Hematopoietic multipotent progenitor cell treated with erythropoietin and hydrocortisone succinate and interleukin-3 and kit ligand, for 15 days (in vitro differentiated cells): ENCODE data around the gene SYNDIG1.

Experiments
- DNase-seq: peaks from one replicate; pipeline ENCODE4 v3.0.0-alpha.2; 2015; ENCODE audit warnings: low spot score

SYNDIG1 gene

GRCh38 chr20:24469116-24469893 is at the start of gene SYNDIG1:
Gene SYNDIG1 (plus strand): TSS chr20:24469629. CDS start chr20:24543098, 73,469 bp downstream.
- no peak for DNase-seq

- no peak for DNase-seq
Measured at GRCh38 chr20:24419786-24420185, 49.6 kb upstream of the SYNDIG1 start.

GRCh38 chr20:24420567-24420966 is 48.9 kb upstream of the SYNDIG1 start:
- no peak for DNase-seq

DNA sequence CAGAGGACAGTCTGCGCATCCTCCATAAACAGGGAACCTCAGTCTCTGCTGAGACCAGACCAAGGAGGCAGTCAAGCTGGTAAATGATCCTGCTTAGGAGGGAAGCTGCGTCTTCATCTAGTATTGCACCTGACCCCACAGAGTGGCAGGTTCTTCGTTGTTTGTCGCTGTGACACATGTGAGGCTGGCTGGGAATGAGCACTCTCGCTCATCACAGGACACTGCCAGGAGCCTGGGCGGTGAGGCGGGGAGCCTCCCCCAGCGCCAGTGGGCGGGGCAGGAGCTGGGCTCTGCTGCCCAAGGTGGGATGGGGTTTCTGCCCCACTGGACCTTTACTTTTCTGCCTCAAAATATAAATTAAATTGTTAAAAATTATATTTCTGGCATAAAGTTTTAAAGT is 48.4 kb upstream of the SYNDIG1 start:
- DNase-seq, result no peak

- DNase-seq, result peak; percentile 78
Measured at GRCh38 chr20:24422091-24422760, 47.2 kb upstream of the SYNDIG1 start.

DNA sequence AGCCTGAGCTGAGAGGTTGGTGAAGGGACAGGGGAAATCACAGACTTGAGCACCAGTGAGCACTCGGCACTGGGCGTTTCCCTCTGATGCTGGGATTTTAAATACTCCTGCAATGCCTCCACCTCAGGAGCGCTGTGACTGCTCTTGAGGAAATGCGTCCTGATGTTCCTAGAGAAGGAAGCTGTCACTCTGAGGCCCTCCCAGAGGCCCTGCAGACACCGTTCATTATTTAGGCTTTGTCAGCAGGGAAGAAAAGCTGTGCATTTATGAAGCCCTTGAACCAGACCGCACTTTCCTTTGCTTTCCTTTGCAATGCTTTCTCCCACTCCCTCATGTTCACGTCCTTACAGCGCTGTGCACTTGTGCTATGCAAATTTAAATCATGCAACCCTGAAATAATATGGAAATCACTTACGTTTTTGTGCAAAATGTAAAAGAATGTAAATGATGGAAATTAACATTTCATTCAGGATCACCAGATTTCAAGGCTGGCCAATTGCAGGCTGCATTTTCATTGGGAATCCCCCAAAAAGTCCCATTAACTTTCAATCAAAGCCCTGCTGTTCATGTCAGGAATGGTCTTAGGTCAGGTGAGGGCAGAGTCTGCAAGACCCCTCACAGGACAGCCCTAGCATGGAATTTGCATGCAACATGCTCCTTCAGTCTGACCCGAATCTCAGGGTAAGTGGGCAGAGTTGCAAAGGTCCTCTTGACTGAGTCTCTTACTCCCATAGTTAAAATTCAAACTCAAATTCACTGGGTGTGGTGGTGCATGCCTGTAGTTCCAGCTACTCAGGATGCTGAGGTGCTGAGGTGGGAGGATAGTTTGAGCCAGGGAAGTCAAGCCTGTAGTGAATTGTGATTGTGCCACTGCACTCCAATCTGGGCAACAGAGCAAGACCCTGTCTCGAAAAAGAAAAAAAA is 45.8 kb upstream of the SYNDIG1 start:
- DNase-seq, result no peak

- no peak for DNase-seq
Measured at GRCh38 chr20:24425523-24426135, 43.8 kb upstream of the SYNDIG1 start.

DNA sequence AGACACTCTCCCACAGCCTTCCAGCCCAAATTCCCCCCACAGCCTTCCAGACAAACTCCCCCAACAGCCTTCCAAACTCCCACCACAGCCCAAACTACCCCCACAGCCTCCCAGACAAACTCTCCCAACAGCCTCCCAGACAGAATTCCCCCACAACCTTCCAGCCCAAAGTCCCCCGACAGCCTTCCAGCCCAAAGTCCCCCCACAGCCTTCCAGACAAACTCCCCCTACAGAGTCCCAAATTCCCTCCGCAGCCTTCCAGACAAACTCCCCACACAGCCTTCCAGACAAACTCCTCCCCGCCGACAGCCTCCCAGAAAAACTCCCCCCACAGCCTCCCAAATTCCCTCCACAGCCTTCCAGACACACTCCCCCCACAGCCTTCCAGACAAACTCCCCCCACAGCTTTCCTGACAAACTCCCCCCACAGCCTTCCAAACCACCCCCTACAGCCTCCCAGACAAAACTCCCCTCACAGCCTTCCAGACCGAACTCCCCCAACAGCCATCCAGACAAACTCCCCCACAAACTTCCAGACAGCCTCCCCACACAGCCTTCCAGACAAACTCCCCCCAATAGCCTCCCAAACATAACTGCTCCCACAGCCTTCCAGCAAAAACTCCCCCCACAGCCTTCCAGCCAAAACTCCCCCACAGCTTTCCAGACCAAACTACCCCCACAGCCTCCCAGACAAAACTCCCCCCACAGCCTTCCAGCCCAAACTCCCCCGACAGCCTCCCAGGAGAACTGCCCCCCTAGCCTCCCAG is 38.0 kb upstream of the SYNDIG1 start:
- no peak for DNase-seq

- no peak for DNase-seq
Measured at GRCh38 chr20:24432046-24432442, 37.4 kb upstream of the SYNDIG1 start.

GRCh38 chr20:24436160-24436559 is 33.3 kb upstream of the SYNDIG1 start:
- DNase-seq, result no peak

DNA sequence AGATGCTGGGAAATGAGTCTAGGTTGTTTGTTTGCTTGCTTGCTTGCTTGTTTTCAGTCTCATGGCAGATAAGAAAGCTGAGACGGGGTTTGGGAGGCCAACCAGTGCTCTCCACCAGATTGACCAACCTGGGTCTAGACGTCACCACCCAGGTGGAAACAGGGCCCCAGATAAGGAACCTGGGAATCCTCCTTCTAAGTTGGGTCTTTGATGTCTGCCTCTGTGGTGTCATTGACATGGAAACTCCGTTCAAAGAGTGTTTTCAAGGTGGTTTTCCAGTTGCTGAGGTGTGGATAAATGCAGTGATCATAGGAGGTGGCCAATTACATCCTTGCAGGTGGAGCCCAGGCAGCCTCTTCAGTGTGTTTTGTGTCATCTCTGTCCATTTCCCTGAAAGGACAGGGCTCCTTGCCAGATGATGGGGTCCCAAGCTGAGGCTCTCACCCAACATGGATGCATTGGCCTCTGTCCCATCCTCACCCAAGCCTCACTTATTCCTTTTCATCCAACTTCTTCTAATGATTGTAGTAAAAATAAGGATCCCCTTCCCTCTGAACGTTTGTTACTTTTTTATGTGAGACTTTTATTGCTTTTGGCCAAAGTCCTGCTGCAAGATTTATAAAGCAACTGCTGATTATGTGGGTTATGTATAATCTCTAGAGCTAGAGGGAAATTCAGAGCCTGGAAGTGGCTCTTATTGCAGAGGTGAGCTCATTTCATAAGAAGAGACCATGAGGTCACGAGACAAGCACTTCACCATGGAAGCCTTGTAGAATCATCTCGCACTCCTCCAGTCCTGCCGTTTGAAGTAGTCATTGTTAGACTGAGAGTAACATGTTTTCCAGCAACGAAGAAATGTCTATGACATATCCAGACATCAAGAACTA is 32.0 kb upstream of the SYNDIG1 start:
- DNase-seq, result no peak

- no peak for DNase-seq
Measured at GRCh38 chr20:24438331-24438730, 31.1 kb upstream of the SYNDIG1 start.

DNA sequence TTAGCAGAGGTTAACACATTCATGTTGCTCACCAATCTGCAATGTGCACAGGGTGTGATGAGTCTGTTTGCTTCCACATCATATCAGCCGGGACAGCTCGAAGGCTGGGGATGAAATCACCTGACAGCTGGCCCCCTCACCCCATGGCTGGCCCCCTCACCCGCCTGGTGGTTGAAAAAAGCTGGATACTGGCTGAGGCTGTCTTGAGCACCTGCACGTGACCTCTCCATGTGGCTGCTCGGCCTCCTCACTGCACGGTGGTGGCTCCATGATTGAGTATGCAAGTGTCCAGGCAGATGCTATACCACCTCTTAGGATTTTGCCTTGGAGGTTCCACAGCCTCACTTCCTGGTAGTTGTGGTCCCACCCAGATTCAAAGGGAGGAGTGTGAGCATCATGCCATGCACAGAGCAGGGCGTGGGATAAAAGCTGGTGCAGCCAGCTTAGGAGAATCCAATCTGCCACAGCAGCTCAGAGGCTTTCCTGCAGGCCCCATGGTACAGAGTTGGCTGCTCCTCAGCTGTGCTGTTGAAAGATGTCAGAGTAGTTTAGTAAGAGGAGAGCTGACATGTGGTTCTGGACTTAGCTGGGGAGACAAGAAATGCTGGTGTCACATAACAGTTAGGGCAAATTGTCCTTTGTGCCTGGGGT is 29.6 kb upstream of the SYNDIG1 start:
- DNase-seq, result no peak

DNA sequence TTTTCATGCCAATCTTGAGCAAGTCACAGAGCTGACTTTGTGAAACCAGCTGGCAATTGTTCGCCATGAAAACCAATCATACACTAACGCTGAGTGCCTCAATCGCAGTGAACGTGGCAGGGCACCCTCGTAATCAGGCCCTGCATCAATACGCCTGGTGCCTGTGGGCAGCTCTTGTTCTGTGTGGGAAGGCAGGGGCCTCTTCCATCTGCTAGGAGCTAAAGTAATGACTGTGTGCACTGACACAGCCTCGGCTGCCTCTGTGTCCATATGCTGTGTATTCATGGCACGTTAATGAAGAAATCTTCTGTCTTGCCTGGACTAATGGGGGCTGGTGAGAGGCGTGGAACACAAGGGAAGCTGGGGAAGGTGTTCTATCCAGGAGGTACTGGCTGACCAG is 27.8 kb upstream of the SYNDIG1 start:
- no peak for DNase-seq

DNA sequence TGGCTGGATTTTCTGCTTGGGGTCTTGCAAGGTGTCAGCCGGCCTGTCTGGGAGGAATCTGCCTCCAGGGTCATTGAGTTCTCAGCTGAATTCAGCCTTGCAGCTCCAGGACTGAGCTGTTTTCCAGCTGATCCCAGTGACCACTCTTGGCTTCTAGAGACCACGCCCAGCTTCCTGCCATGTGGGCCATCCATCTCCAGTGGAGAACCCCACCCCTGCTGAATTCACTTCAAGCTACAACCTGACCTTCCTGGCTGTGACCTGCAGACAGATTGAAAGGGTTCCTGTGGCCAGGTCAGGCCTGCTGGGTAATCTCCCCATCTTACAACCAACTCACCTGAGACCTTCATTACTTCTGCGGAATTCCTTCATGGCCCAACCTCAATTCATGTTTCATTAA is 26.5 kb upstream of the SYNDIG1 start:
- DNase-seq, result no peak

DNA sequence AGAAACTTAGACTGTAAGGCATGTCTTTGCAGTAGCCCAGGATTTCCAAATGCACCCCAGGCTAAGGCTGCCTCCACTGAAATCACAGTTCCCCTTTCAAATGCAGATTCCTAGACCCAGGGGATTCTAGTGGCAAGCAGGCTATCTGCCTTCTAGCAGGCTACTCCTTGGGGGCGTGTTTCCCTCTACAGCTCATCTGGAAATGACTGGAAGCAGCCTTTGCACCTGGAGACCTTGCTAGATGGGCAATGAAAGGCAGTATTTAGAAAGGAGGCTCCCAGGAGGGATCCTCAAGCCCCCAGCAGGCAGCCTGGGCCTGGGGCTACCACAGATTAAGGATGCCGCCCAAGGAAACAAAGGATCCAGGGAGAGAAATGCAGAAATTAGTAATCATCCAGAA is 26.0 kb upstream of the SYNDIG1 start:
- no peak for DNase-seq

DNA sequence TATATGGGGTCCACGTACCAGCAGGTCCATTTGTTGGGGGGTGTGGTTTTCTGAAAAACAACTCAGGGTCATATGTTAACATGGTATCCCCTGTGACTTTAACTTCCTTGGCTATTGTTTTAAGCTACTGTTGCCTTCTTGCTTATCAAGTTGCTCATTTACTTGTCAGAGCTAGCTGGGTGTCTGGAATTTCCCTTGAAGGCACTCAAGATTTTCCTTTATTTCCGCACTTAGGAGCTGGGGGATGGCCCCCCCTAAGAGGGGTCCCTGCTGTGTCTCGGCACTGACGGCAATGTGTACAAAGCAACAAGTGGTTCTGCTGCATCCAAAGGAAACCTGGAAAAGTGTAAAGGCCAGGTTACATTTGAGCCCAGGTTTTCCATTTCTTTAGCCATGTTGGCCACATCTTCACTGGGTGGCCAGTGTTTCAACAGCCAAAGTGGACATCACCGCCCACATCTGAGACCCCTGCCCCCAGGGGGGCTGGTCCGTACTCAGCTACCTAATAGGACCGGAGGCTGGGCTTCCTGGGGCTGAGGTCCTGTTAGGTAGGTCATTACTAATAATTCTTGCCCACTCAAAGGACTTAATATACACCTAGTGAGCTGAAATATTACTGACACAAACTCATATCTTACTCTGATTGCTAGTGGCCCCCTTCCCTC is 24.8 kb upstream of the SYNDIG1 start:
- no peak for DNase-seq

DNA sequence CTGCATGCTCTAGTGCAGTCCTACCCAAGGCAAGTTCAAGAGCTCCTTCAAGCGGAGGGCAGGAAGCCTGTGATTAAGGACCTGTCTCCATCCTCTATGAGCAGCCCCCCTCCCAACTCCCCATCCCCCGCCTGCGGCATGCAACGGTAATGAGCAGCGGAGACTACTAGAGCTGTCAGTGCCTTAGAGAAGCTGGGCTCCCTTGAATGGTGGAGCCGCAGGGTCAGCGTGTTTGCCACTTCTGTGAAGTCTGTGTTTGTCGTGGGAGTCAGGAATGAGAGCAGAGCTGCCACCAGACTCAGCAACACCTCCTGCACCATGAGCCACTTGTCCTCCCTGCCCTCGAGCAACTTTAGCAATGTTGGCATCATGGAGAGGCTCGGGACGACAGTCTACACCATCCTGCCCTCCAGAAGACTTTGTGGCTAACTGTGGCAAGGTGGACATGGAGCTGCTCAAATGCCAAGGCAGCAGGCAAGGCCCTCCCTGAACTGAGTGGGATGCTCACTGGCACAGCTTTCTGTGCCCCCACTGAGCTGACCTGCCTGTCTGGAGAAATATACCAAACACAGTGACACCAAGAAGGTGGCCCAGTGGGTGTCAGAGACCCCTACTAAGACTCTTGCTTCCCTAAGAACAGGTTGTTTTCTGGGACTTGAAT is 23.8 kb upstream of the SYNDIG1 start:
- no peak for DNase-seq

DNA sequence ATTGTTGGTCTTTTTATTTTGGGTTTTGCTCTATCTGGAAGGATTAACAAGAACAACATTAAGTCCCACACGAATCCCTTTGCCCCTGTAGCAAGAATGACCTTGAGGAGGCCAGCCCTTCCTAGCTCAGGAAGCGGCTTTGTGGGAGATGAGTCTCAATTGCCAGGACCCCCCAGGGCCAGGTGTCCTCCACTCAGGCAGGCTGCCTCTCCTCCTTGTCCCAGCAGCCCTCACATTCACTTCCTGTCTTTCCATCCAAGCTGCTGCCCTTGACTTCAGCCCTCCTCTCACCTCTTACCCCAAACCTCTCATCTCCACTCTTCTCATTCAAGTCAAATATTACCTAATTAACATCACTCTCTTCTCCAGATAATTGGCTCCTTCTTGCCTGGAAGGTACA is 22.6 kb upstream of the SYNDIG1 start:
- DNase-seq, result no peak
